Measurements from ENCODE around the gene IKZF4.

The IKZF4 gene

GRCh38 chr12:56081393-56082347 is 60.8 kb downstream of the IKZF4 start:
- no peak for TF ChIP-seq CTCF (IDR thresholded peaks at IDR 0.05)

GRCh38 chr12:56082382-56082781 is 61.5 kb downstream of the IKZF4 start:
- no peak for TF ChIP-seq CTCF (IDR thresholded peaks at IDR 0.05)

- no peak for TF ChIP-seq CTCF (IDR thresholded peaks at IDR 0.05)
Measured at GRCh38 chr12:56082967-56083366, 62.1 kb downstream of the IKZF4 start.

GRCh38 chr12:56084958-56085543 is 64.2 kb downstream of the IKZF4 start:
- TF ChIP-seq CTCF (IDR thresholded peaks at IDR 0.05): peak; percentile 36; the same call in 1 of the 2 replicates

GRCh38 chr12:56086096-56086495 is 65.3 kb downstream of the IKZF4 start:
- TF ChIP-seq CTCF (IDR thresholded peaks at IDR 0.05): no peak

GRCh38 chr12:56086608-56087007 is 65.8 kb downstream of the IKZF4 start:
- no peak for TF ChIP-seq CTCF (IDR thresholded peaks at IDR 0.05)

- no peak for TF ChIP-seq CTCF (IDR thresholded peaks at IDR 0.05)
Measured at GRCh38 chr12:56087220-56087619, 66.4 kb downstream of the IKZF4 start.
